ENCODE results near the gene CXCL5.

DNA sequence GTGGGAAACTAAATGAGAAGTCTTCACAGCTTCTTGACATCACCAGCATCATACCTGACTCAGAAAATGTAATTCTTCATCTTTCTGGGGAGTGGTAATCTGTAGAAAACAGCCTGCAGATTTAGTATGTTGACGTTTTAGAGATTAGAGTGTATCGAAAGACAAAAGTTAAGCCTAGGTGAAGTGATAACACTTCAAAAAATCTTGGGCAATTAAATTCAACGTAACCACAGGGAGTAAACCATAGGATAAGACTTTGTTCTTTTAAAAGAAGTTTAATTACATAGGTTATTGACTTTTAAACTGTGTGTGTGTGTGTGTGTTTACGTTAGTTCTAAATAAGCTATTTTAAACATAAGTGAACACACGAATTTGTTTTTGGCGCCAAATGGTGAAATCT lies 1.8 kb upstream of the CXCL5 start:
- TF ChIP-seq, protein P1, sequence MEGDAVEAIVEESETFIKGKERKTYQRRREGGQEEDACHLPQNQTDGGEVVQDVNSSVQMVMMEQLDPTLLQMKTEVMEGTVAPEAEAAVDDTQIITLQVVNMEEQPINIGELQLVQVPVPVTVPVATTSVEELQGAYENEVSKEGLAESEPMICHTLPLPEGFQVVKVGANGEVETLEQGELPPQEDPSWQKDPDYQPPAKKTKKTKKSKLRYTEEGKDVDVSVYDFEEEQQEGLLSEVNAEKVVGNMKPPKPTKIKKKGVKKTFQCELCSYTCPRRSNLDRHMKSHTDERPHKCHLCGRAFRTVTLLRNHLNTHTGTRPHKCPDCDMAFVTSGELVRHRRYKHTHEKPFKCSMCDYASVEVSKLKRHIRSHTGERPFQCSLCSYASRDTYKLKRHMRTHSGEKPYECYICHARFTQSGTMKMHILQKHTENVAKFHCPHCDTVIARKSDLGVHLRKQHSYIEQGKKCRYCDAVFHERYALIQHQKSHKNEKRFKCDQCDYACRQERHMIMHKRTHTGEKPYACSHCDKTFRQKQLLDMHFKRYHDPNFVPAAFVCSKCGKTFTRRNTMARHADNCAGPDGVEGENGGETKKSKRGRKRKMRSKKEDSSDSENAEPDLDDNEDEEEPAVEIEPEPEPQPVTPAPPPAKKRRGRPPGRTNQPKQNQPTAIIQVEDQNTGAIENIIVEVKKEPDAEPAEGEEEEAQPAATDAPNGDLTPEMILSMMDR (conservative IDR thresholded peaks at IDR 0.05) = no peak
- TF ChIP-seq EZH2 (IDR thresholded peaks at IDR 0.05; ENCODE audit: low read depth) = no peak

All from PC-9 (cell line).